IMR-90 (cell line): ENCODE results near the gene P4HA2. TPM values are rescaled to one million over a fixed set of nuclear protein-coding genes. Genes with fewer than 3 reads are reported as not detected.

Experiments used
- ATAC-seq: fragments of 200-7000 bp; cut with Tn5 transposase; 2 replicates; pipeline ENCODE4 v1.9.1; 2020; ENCODE audit warnings: low read depth, mild to moderate bottlenecking, moderate library complexity
- BruUV-seq: library from RNA; stranded (reverse); fragments of 400-500 nt; replicated peaks from 2 replicates; lab custom pipeline; 2021; lab: Mats Ljungman, UMichigan
- CTCF ChIA-PET: fragments of 300-600 bp; formaldehyde crosslinking; extraction: SDS; loops from one replicate; lab custom pipeline; 2021; ENCODE audit warnings: antibody characterized with exemption; lab: Yijun Ruan, JAX
- POLR2A ChIA-PET: fragments of 300-600 bp; sonication (Branson Sonifier 250); formaldehyde crosslinking; loops from one replicate; lab custom pipeline; 2022; ENCODE audit warnings: antibody characterized with exemption; ENCODE audit not compliant: unreplicated experiment; lab: Charles Lee
- DNase-seq: peaks from one replicate; pipeline ENCODE4 v3.0.0; 2013
- H2AFZ ChIP-seq: replicated peaks from 2 replicates; pipeline ENCODE3; 2013; ENCODE audit warnings: low read length, mild to moderate bottlenecking; ENCODE audit not compliant: poor library complexity
- H2AK5ac ChIP-seq: 2 replicates; pipeline ENCODE4 v1.6.1; 2013; ENCODE audit warnings: low read depth, low read length, inconsistent platforms
- H2AK9ac ChIP-seq: replicated peaks from 2 replicates; pipeline ENCODE3; 2013; ENCODE audit warnings: mild to moderate bottlenecking, low read depth, low read length, moderate library complexity; ENCODE audit not compliant: poor library complexity
- H2BK120ac ChIP-seq: 2 replicates; pipeline ENCODE4 v1.6.1; 2013; ENCODE audit warnings: low read depth, low read length, inconsistent platforms
- H2BK15ac ChIP-seq: 3 replicates; pipeline ENCODE4 v1.6.1; 2013; ENCODE audit warnings: low read depth, low read length, inconsistent platforms
- H2BK20ac ChIP-seq: 2 replicates; pipeline ENCODE4 v1.6.1; 2013; ENCODE audit warnings: low read depth, mild to moderate bottlenecking, inconsistent platforms, low read length, moderate library complexity
- H2BK5ac ChIP-seq: 2 replicates; pipeline ENCODE4 v1.6.1; 2013; ENCODE audit warnings: mild to moderate bottlenecking, low read depth, low read length, inconsistent platforms; ENCODE audit not compliant: poor library complexity, severe bottlenecking
- H3K14ac ChIP-seq: replicated peaks from 2 replicates; pipeline ENCODE4 v1.6.1; 2013; ENCODE audit warnings: low read depth, low read length, inconsistent platforms
- H3K18ac ChIP-seq: 2 replicates; pipeline ENCODE4 v1.6.1; 2013; ENCODE audit warnings: low read depth, low read length, control low read depth
- H3K23ac ChIP-seq: 2 replicates; pipeline ENCODE4 v1.6.1; 2013; ENCODE audit warnings: low read depth, low read length, inconsistent platforms
- H3K27ac ChIP-seq: 2 replicates; pipeline ENCODE4 v1.5.1; 2013; ENCODE audit warnings: mild to moderate bottlenecking, control low read depth, low read length; ENCODE audit not compliant: insufficient read depth
- H3K27me3 ChIP-seq: 2 replicates; pipeline ENCODE4 v1.6.1; 2013; ENCODE audit warnings: low read length; ENCODE audit not compliant: control insufficient read depth, insufficient read depth
- H3K36me3 ChIP-seq: 2 replicates; pipeline ENCODE4 v1.6.1; 2013; ENCODE audit warnings: low read length, mixed read lengths; ENCODE audit not compliant: control insufficient read depth, insufficient read depth
- H3K4ac ChIP-seq: 2 replicates; pipeline ENCODE4 v1.6.1; 2013; ENCODE audit warnings: low read depth, low read length, inconsistent platforms
- H3K4me1 ChIP-seq: 2 replicates; pipeline ENCODE4 v1.6.1; 2013; ENCODE audit warnings: low read length, mixed read lengths; ENCODE audit not compliant: control insufficient read depth, insufficient read depth
- H3K4me2 ChIP-seq: 2 replicates; pipeline ENCODE4 v1.6.1; 2013; ENCODE audit warnings: low read depth, mild to moderate bottlenecking, control low read depth, low read length, moderate library complexity
- H3K4me3 ChIP-seq: 2 replicates; pipeline ENCODE4 v1.5.1; 2013; ENCODE audit warnings: low read depth, mild to moderate bottlenecking, control low read depth, low read length, moderate library complexity; ENCODE audit not compliant: insufficient read depth
- H3K56ac ChIP-seq: 2 replicates; pipeline ENCODE4 v1.6.1; 2013; ENCODE audit warnings: low read length, inconsistent platforms; ENCODE audit not compliant: insufficient read depth; ENCODE audit errors: extremely low read depth
- H3K79me1 ChIP-seq, 2 experiments: 2 replicates each; pipeline ENCODE4 v1.6.1; 2013; ENCODE audit warnings: low read length in 2 of 2, inconsistent platforms in 1 of 2, low read depth in 1 of 2
- H3K9ac ChIP-seq: 2 replicates; pipeline ENCODE4 v1.6.1; 2013; ENCODE audit warnings: low read depth, low read length, control low read depth
- H3K9me1 ChIP-seq: 2 replicates; pipeline ENCODE4 v1.6.1; 2013; ENCODE audit warnings: low read length, inconsistent platforms; ENCODE audit not compliant: insufficient read depth
- H3K9me3 ChIP-seq: 2 replicates; pipeline ENCODE4 v1.6.1; 2013; ENCODE audit warnings: low read length; ENCODE audit not compliant: control insufficient read depth, insufficient read depth
- H4K20me1 ChIP-seq: 2 replicates; pipeline ENCODE4 v1.6.1; 2013; ENCODE audit warnings: low read length, inconsistent platforms; ENCODE audit not compliant: insufficient read depth
- H4K5ac ChIP-seq: 2 replicates; pipeline ENCODE4 v1.6.1; 2013; ENCODE audit warnings: mild to moderate bottlenecking, low read depth, low read length, control low read depth
- H4K8ac ChIP-seq, 2 experiments: 2 replicates each; pipeline ENCODE4 v1.6.1; 2013; ENCODE audit warnings: low read depth in 2 of 2, low read length in 2 of 2, control low read depth in 1 of 2, inconsistent platforms in 1 of 2
- H4K91ac ChIP-seq: 2 replicates; pipeline ENCODE4 v1.6.1; 2013; ENCODE audit warnings: low read depth, low read length, inconsistent platforms; ENCODE audit not compliant: insufficient read depth
- BHLHE40 ChIP-seq: fragments of 150-350 bp; IDR thresholded peaks from 2 replicates; pipeline ENCODE4 v1.6.1; 2016; ENCODE audit warnings: mild to moderate bottlenecking, low read depth, low read length
- CEBPB ChIP-seq: IDR thresholded peaks from 2 replicates; pipeline ENCODE4 v1.6.1; 2012; ENCODE audit warnings: low read depth, low read length, improper control_type of control experiment
- ELK1 ChIP-seq: fragments of 150-350 bp; IDR thresholded peaks from 2 replicates; pipeline ENCODE4 v1.6.1; 2016; ENCODE audit warnings: low read depth, mild to moderate bottlenecking, low read length, moderate library complexity, borderline replicate concordance
- MAZ ChIP-seq: IDR thresholded peaks from 2 replicates; pipeline ENCODE4 v1.6.1; 2012; ENCODE audit warnings: low read depth, mild to moderate bottlenecking, low read length, improper control_type of control experiment, moderate library complexity, borderline replicate concordance
- SMC3 ChIP-seq: fragments of 150-350 bp; IDR thresholded peaks from 2 replicates; pipeline ENCODE4 v1.6.1; 2016; ENCODE audit warnings: low read depth, mild to moderate bottlenecking, antibody characterized with exemption, low read length, moderate library complexity
- USF2 ChIP-seq: fragments of 150-350 bp; IDR thresholded peaks from 2 replicates; pipeline ENCODE4 v1.6.1; 2017; ENCODE audit warnings: mild to moderate bottlenecking, antibody characterized with exemption, low read length, low read depth
- WGBS, 2 experiments: methylation state at CpG; one replicate each; pipeline versions ENCODE4 v1.1.5 to v1.1.7; 2013; ENCODE audit warnings: missing lambda C conversion rate in 2 of 2; ENCODE audit not compliant: insufficient read length in 1 of 2; ENCODE audit errors: extremely low coverage in 2 of 2; 5-methylcytosine and 5-hydroxymethylcytosine counted together
- dilution Hi-C: fragments of 300-500 bp; cut with HindIII; formaldehyde crosslinking; loops from one replicate; pipeline ENCODE4 v1.14.3; 2018; ENCODE audit warnings: low sequenced_read_pairs; ENCODE audit not compliant: unreplicated experiment
- in situ Hi-C: fragments of 300-500 bp; cut with MboI; formaldehyde crosslinking; loops from 3 replicates; pipeline ENCODE4 v1.14.3; 2019; ENCODE audit warnings: low sequenced_read_pairs, inconsistent platforms, mixed read lengths
- intact Hi-C: fragments of 100-400 bp; cut with micrococcal nuclease; formaldehyde crosslinking; loops from 2 replicates; pipeline ENCODE4 v1.10.0; 2022
- polyA plus RNA-seq, 3 experiments: library from polyadenylated mRNA; depleted of rRNA; stranded (reverse); fragments of >200 nt; gene quantifications; 2 replicates each; pipeline ENCODE4 v1.2.3, GENCODE V29; 2012; ENCODE audit warnings: low replicate concordance in 1 of 3
- total RNA-seq: library from RNA; depleted of rRNA; stranded (reverse); fragments of >200 nt; gene quantifications from 2 replicates; pipeline ENCODE4 v1.2.3, GENCODE V29; 2012

Gene P4HA2
- total and polyA plus RNA-seq, 2 of the 4 experiments (the other 2 are of a cell fraction) = 186 to 225 TPM

GRCh38 chr5:132262882-132263547 is 35.4 kb upstream of the P4HA2 start:
- no CpG with 5 or more reads among the region's 2 CpGs for WGBS, 2 experiments
- Histone ChIP-seq H2BK120ac (peak overlapping the region; percentile 35; the same call in 1 of the 2 replicates), H2AK9ac (peak overlapping the region; percentile 83), H2AFZ (no peak overlapping the region), H3K4ac (peak overlapping the region; percentile 80), H3K36me3 (peaks cover 34% of the 10 kb centered on the region), H2BK20ac (no peak overlapping the region), H3K79me1 (peaks cover 28 to 95% of the 10 kb centered on the region in 2 experiments), H4K91ac (peak overlapping the region; percentile 63; the same call in 1 of the 2 replicates), H4K20me1 (peaks cover 41% of the 10 kb centered on the region), H3K4me1 (peaks cover 60% of the 10 kb centered on the region), H3K9me1 (peaks cover 75% of the 10 kb centered on the region), H2AK5ac (peak overlapping the region; percentile 94), H3K4me3 (no peak overlapping the region), H3K9me3 (no peaks in the 10 kb centered on the region), H3K23ac (peak overlapping the region; percentile 63; the same call in 1 of the 2 replicates), H3K18ac (0 out of 2 replicates have a peak overlapping the region, but pooled peaks have one; percentile 15), H2BK15ac (0 out of 3 replicates have a peak overlapping the region, but pooled peaks have one; percentile 36), H3K27me3 (no peaks in the 10 kb centered on the region), H4K5ac (no peak overlapping the region), H3K14ac (peak overlapping the region; percentile 77; the same call in 1 of the 2 replicates), H3K56ac (no peak overlapping the region), H3K27ac (peak overlapping the region; percentile 76), H3K9ac (no peak overlapping the region), H4K8ac (peak overlapping the region; percentile 14 to 51; a peak in 2 of 4 replicates), H3K4me2 (no peak overlapping the region), H2BK5ac (peak overlapping the region; percentile 83)
- dilution Hi-C loops (no loop called here), in situ Hi-C loops (no loop called here), intact Hi-C loops (no loop called here)
- BruUV-seq = no TSS peak
- ATAC-seq (no peak), DNase-seq (no peak)
- TF ChIP-seq USF2 (no peak), SMC3 (no peak), MAZ (no peak), ELK1 (no peak), BHLHE40 (no peak), CEBPB (peak; percentile 61)
- POLR2A ChIA-PET = no interaction called here
- CTCF ChIA-PET = interaction anchor here (1.0 to 3.3 kb wide), 2 partner anchors 25 kb away, joined by 3 to 18 read pairs; no protein-coding TSS in a partner anchor
